RWPE1 (cell line): ENCODE data around the gene GNAS-AS1.

Experiments
- CTCF ChIA-PET: fragments of 350-600 bp; sonication (Branson Sonifier 250); formaldehyde crosslinking; extraction: SDS; loops from one replicate; lab custom pipeline; 2021; lab: Yijun Ruan, JAX
- POLR2A ChIA-PET: fragments of 400-600 bp; formaldehyde crosslinking; extraction: SDS; loops from one replicate; lab custom pipeline; 2020; ENCODE audit warnings: antibody characterized with exemption; ENCODE audit not compliant: low non-redundant PET; lab: Yijun Ruan, JAX
- DNase-seq: peaks from one replicate; pipeline ENCODE4 v3.0.0; 2012; ENCODE audit warnings: low spot score
- H3K27ac ChIP-seq: fragments of 450-650 bp; 2 replicates; pipeline ENCODE4 v1.5.1; 2017
- TF ChIP-seq, protein P1 (sequence below): fragments of 450-650 bp; conservative IDR thresholded peaks from 2 replicates; pipeline ENCODE4 v1.5.1; 2017; ENCODE audit warnings: low read depth, mild to moderate bottlenecking

GNAS-AS1 gene

DNA sequence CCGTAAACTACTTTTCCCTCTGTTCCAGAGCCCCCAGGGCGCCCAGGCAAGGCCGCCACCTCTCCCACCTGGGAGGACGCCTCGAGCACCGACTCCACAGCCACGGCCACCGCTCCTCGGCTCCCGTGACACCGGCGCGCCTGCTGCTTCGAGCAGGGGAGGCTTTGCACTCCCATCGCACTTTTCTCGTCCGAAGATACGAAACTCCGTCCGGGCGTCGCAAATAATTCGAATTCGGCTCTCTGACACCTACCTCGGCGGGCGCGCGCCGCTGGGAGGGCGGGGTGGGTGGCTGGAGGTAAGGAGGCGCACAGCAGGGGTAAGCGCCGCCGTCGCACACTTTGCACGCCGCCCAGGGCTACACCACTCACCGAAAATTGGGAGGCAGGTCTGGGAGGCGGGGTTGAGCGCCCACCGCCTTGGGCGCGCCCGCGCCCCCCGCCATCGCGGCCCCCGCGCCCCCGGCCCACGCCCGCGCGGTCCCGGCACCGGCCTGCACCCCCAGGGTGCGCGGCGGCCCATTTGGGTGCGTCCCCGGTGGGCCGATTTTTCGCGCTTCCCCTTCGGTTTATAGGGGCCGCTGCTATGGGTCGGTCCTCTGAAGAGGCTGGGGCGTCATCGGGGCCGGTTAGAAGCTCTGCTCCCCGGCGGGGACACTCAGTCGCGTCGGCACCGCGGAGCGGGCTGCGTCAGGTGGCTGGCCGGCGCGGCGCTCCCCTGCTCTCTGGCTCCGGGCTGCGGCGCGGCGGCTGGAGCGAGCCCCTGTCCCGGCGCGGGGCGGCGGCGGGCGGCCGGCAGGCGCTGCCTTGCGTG lies 38.0 kb upstream of the GNAS-AS1 start:
- ChIA-PET CTCF (interaction anchor here (1.4 kb wide), 1 partner anchor 18 kb away, joined by 4 read pairs; no protein-coding TSS in a partner anchor), POLR2A (interaction anchor here (0.6 to 1.4 kb wide), 2 partner anchors 107 to 143 kb away, joined by 3 to 4 read pairs; partner anchors contain the start of gene ATP5F1E)
- TF ChIP-seq, protein P1, sequence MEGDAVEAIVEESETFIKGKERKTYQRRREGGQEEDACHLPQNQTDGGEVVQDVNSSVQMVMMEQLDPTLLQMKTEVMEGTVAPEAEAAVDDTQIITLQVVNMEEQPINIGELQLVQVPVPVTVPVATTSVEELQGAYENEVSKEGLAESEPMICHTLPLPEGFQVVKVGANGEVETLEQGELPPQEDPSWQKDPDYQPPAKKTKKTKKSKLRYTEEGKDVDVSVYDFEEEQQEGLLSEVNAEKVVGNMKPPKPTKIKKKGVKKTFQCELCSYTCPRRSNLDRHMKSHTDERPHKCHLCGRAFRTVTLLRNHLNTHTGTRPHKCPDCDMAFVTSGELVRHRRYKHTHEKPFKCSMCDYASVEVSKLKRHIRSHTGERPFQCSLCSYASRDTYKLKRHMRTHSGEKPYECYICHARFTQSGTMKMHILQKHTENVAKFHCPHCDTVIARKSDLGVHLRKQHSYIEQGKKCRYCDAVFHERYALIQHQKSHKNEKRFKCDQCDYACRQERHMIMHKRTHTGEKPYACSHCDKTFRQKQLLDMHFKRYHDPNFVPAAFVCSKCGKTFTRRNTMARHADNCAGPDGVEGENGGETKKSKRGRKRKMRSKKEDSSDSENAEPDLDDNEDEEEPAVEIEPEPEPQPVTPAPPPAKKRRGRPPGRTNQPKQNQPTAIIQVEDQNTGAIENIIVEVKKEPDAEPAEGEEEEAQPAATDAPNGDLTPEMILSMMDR: no peak
- peak; percentile 95 for DNase-seq
- peak overlapping the region; percentile 94 for H3K27ac ChIP-seq

- DNase-seq: no peak
- CTCF ChIA-PET: no interaction called here
- TF ChIP-seq, protein P1: no peak
- POLR2A ChIA-PET: no interaction called here
- peak overlapping the region; percentile 94 for H3K27ac ChIP-seq
Measured at GRCh38 chr20:58888103-58888502, 37.4 kb upstream of the GNAS-AS1 start.

- ChIA-PET CTCF (interaction anchor here (0.7 to 1.0 kb wide), 6 partner anchors 14 to 1048 kb away, joined by 3 to 5 read pairs (median 4); no protein-coding TSS in a partner anchor), POLR2A (interaction anchor here (0.8 kb wide), 1 partner anchor 368 kb away, joined by 3 read pairs; no protein-coding TSS in a partner anchor)
- H3K27ac ChIP-seq: no peak overlapping the region
- DNase-seq: no peak
- TF ChIP-seq, protein P1: no peak
Measured at GRCh38 chr20:58886546-58886945, 35.8 kb upstream of the GNAS-AS1 start.

DNA sequence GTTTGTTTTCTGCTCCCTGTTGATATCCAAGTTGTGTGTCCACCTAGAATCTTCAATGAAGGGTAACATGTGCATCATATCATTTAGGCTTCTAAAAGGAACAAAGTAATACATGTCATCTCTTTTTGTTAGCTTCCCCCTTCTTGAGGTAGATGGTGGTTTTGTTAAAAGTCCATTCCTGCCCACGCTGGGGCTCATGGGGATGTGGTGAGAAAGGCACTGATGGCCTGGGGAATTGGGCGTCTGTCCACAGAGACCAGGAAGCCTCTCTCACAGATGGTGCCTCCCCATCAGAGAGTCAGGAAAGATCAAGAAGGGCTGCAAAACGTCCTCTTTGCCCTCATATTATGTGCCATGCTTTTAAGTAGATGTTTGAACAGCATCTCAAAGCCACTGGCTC lies 34.3 kb upstream of the GNAS-AS1 start:
- CTCF ChIA-PET: interaction anchor here (1.0 kb wide), 1 partner anchor 10 kb away, joined by 4 read pairs; no protein-coding TSS in a partner anchor
- DNase-seq: no peak
- H3K27ac ChIP-seq: no peak overlapping the region
- POLR2A ChIA-PET: no interaction called here
- TF ChIP-seq, protein P1: no peak

DNA sequence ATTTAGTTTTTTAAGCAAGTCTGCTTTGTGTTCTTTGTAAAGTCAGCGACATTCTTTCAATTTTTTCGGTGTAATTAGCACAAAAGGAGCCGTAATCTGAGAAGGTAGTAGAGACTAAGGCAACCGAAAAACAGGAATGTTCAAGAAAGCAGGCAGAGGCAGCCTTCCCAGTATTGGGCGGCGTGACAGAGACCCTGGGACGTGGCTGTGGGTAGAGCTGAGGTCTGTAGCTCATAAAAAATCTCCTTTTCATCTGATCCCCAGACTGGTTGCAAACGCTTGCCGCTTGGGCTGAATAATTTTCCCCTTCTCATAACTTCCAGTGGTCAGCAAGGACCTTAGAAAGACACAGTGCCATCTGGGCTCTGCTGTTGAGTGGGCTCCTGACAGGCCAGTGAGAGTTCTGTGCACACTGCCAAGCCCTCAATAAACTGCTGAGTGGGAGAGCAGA lies 32.6 kb upstream of the GNAS-AS1 start:
- H3K27ac ChIP-seq: no peak overlapping the region
- DNase-seq: no peak
- CTCF ChIA-PET: interaction anchor here (0.6 to 1.6 kb wide), 4 partner anchors 13 to 204 kb away, joined by 3 to 5 read pairs (median 3); partner anchors contain the start of gene GNAS
- TF ChIP-seq, protein P1: no peak
- POLR2A ChIA-PET: no interaction called here

DNA sequence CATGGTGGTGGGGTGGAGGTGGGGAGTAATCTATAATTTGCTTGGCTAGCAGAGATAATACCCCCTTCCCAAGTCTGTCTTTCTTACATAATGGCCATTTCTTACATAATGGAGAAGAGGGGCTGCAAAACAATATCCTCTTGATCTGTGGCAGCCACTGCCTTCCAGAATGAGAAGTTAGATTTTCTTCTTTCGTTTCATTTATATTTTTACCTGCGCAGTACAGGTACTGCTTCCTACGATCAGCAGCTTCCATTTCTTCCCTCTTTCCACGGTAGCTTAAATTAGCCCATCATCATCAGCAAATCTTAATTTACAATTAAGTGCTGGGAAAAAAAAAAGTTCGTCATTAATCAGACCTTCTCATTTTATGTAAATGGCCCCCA lies 32.0 kb upstream of the GNAS-AS1 start:
- H3K27ac ChIP-seq: no peak overlapping the region
- TF ChIP-seq, protein P1: no peak
- DNase-seq: no peak
- POLR2A ChIA-PET: no interaction called here
- CTCF ChIA-PET: interaction anchor here (0.9 to 1.6 kb wide), 3 partner anchors 12 to 205 kb away, joined by 3 to 5 read pairs (median 3); partner anchors contain the start of gene GNAS
